ENCODE measurements around the gene PARD3.

DNA sequence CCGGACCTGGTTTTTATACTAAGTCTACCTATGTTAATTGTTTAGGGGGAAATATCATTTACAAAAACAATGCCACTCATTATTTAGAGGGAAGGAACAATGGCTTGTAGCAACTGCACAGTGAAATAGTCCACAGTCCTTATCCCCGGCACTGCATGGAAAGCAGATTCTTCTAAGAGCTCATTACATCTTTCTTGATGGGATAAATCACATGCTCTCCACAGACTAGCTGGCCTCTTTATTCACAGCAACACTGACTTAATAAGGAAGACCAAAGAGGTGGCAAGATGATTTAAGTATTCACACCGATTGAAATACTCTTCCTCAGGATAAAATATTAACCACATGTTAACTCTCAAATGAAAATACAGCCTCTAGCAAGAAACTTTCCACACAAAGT, 349.4 kb downstream of the PARD3 start:
- TF ChIP-seq, protein P1, sequence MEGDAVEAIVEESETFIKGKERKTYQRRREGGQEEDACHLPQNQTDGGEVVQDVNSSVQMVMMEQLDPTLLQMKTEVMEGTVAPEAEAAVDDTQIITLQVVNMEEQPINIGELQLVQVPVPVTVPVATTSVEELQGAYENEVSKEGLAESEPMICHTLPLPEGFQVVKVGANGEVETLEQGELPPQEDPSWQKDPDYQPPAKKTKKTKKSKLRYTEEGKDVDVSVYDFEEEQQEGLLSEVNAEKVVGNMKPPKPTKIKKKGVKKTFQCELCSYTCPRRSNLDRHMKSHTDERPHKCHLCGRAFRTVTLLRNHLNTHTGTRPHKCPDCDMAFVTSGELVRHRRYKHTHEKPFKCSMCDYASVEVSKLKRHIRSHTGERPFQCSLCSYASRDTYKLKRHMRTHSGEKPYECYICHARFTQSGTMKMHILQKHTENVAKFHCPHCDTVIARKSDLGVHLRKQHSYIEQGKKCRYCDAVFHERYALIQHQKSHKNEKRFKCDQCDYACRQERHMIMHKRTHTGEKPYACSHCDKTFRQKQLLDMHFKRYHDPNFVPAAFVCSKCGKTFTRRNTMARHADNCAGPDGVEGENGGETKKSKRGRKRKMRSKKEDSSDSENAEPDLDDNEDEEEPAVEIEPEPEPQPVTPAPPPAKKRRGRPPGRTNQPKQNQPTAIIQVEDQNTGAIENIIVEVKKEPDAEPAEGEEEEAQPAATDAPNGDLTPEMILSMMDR (IDR thresholded peaks at IDR 0.05): no peak
- TF ChIP-seq POLR2A (IDR thresholded peaks at IDR 0.05): no peak

Data from Peyer's patch (tissue), 4 donors.